ENCODE results near the gene NPLOC4. TPM values are rescaled to one million over a fixed set of nuclear protein-coding genes. Genes with fewer than 3 reads are reported as not detected.

Gene NPLOC4
- total and polyA plus RNA-seq, 9 of the 15 experiments (the other 6 are each of a cell fraction or from before 2014, with no cell fraction given): 1.5 to 116 (median 64.5) TPM

DNA sequence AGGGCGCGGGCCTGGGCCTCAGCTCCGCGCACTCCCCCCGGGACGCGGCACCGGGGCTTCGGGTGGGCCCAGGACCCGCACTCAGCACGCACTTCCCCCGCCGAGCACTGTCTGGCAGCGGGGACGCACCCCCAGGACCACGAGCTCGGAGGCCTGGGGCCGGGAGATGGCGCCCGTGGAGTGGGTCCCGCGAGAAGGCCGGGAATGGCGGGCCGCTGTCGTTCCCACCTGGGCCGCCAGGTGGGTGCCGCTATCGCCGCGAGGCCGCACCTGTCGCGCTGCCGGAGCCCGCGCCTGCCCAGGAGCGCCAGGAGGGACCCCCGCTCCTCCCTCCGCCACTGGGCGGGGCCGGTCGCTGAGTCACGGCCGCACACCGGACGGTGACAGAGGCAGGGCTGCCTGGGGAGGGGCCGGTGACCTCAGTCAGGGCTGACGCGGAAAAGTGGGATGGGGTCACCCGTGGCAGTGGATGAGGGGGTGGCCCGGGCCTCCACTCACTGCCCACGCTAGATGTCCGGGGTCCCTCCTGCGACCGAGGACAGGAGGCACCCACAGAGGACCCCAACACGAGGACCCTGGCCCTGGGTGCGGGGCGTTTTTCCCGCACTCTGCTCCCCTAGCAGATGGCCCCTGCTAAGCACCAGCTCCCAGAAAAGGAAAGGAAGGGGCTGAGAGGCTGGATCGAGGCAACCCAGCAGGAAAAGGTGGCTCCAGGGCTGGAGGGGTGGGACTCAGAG lies 117.5 kb downstream of the NPLOC4 start (continued):
- 0 out of 2 replicates have a peak, but pooled peaks have one; percentile 17 for TF ChIP-seq TOE1 (IDR thresholded peaks at IDR 0.05; ENCODE audit: borderline replicate concordance)
- TF ChIP-seq TOE1 (CRISPR knock-in tag; IDR thresholded peaks at IDR 0.05; ENCODE audit: borderline replicate concordance, low read depth): no peak
- no peak for TF ChIP-seq CSDE1 (IDR thresholded peaks at IDR 0.05)
- TF ChIP-seq HOXB6 (CRISPR knock-in tag; IDR thresholded peaks at IDR 0.05; ENCODE audit: borderline replicate concordance): no peak
- TF ChIP-seq, protein P1, sequence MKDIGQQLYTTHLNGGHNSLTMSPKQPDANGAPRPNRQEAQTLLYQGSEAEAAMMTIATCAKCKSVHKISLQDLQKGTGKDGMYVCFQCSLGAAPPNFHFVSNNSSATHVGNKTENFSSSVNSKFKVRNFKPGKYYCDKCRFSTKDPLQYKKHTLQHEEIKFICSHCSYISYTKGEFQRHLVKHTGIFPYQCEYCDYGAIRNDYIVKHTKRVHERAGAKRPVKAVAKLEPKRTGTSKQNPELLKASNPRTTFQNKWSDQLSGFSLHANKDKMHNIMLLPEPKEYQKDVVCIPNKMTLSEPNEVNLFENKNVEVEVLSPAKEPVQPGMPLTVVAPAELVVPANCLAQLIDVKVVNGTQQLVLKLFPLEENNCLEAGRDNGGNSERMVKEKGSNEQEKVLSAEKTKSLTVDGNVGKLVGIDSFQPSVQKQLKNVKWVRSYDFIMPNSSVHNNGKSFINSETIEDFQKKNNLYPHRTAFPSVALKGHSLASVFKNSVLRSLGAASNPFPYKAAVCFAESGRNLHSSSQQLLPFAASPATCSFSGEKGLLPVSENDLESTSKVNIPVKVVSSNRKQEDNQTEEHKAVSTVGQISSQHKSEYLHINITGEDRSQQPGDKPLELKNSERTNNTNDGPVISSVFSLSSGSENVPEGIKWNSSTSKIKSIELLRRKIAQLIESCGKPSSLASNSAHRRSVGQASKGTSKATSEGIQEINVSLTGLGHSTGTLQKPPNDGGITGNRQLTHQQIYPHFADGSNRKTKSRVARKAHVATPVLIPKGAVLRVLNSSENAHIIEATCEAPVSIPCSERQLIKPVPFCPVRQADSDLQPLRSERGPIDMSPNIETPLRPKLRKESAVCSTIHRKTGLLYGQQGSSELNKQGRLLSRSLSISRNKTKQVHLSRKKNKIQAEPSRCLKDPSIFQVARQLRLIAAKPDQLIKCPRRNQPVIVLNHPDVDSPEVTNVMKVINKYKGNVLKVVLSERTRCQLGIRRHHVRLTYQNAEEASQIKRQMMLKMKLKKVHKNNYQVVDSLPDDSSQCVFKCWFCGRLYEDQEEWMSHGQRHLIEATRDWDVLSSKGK (CRISPR knock-in tag; IDR thresholded peaks at IDR 0.05): no peak
- TF ChIP-seq WHSC1 (IDR thresholded peaks at IDR 0.05; ENCODE audit: low read length): no peak
- TF ChIP-seq, protein P2, sequence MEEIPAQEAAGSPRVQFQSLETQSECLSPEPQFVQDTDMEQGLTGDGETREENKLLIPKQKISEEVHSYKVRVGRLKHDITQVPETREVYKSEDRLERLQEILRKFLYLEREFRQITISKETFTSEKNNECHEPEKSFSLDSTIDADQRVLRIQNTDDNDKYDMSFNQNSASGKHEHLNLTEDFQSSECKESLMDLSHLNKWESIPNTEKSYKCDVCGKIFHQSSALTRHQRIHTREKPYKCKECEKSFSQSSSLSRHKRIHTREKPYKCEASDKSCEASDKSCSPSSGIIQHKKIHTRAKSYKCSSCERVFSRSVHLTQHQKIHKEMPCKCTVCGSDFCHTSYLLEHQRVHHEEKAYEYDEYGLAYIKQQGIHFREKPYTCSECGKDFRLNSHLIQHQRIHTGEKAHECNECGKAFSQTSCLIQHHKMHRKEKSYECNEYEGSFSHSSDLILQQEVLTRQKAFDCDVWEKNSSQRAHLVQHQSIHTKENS (CRISPR knock-in tag; IDR thresholded peaks at IDR 0.05): no peak
- TF ChIP-seq FUS (optimal IDR thresholded peaks at IDR 0.05; ENCODE audit: low read depth, low read length): no peak
- TF ChIP-seq ETV1 (tag; conservative IDR thresholded peaks at IDR 0.05; ENCODE audit: low read depth): no peak
- no peak for TF ChIP-seq ESRRB (CRISPR knock-in tag; IDR thresholded peaks at IDR 0.05; ENCODE audit: borderline replicate concordance)
- peak in 1 of 2 experiments; percentile 30; a peak in 2 of 4 replicates for TF ChIP-seq RAD21 (CRISPR knock-in tag; conservative IDR thresholded peaks at IDR 0.05 in 1 of 2, IDR thresholded peaks at IDR 0.05 in 1 of 2)
- TF ChIP-seq CBX1 (IDR thresholded peaks at IDR 0.05; ENCODE audit: low read depth): no peak
- TF ChIP-seq ZNF695 (CRISPR knock-in tag; IDR thresholded peaks at IDR 0.05): no peak
- TF ChIP-seq ZBTB7A (IDR thresholded peaks at IDR 0.05; ENCODE audit: borderline replicate concordance, control insufficient read depth, low read depth, low read length): peak; percentile 83
- TF ChIP-seq ZBTB2 (IDR thresholded peaks at IDR 0.05): peak; percentile 66; the same call in 1 of the 2 replicates
- TF ChIP-seq MBD2 (IDR thresholded peaks at IDR 0.05; ENCODE audit: borderline replicate concordance, low read depth): no peak
- TF ChIP-seq, protein P3, sequence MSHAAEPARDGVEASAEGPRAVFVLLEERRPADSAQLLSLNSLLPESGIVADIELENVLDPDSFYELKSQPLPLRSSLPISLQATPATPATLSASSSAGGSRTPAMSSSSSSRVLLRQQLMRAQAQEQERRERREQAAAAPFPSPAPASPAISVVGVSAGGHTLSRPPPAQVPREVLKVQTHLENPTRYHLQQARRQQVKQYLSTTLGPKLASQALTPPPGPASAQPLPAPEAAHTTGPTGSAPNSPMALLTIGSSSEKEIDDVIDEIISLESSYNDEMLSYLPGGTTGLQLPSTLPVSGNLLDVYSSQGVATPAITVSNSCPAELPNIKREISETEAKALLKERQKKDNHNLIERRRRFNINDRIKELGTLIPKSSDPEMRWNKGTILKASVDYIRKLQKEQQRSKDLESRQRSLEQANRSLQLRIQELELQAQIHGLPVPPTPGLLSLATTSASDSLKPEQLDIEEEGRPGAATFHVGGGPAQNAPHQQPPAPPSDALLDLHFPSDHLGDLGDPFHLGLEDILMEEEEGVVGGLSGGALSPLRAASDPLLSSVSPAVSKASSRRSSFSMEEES (CRISPR knock-in tag; IDR thresholded peaks at IDR 0.05): no peak
- TF ChIP-seq, protein P4, sequence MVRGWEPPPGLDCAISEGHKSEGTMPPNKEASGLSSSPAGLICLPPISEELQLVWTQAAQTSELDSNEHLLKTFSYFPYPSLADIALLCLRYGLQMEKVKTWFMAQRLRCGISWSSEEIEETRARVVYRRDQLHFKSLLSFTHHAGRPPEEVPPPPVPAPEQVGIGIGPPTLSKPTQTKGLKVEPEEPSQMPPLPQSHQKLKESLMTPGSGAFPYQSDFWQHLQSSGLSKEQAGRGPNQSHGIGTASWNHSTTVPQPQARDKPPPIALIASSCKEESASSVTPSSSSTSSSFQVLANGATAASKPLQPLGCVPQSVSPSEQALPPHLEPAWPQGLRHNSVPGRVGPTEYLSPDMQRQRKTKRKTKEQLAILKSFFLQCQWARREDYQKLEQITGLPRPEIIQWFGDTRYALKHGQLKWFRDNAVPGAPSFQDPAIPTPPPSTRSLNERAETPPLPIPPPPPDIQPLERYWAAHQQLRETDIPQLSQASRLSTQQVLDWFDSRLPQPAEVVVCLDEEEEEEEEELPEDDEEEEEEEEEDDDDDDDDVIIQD (CRISPR knock-in tag; IDR thresholded peaks at IDR 0.05): no peak

Data from K562 (cell line).